ENCODE measurements around the gene USP2.

GRCh38 chr11:119427279-119427678, 45.8 kb upstream of the USP2 start:
- TF ChIP-seq, protein P1, sequence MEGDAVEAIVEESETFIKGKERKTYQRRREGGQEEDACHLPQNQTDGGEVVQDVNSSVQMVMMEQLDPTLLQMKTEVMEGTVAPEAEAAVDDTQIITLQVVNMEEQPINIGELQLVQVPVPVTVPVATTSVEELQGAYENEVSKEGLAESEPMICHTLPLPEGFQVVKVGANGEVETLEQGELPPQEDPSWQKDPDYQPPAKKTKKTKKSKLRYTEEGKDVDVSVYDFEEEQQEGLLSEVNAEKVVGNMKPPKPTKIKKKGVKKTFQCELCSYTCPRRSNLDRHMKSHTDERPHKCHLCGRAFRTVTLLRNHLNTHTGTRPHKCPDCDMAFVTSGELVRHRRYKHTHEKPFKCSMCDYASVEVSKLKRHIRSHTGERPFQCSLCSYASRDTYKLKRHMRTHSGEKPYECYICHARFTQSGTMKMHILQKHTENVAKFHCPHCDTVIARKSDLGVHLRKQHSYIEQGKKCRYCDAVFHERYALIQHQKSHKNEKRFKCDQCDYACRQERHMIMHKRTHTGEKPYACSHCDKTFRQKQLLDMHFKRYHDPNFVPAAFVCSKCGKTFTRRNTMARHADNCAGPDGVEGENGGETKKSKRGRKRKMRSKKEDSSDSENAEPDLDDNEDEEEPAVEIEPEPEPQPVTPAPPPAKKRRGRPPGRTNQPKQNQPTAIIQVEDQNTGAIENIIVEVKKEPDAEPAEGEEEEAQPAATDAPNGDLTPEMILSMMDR (IDR thresholded peaks at IDR 0.05): no peak
- no peak for TF ChIP-seq POLR2AphosphoS5 (IDR thresholded peaks at IDR 0.05)
- no peak for TF ChIP-seq POLR2A (IDR thresholded peaks at IDR 0.05)
